Body of pancreas (tissue), 4 donors: Measurements from ENCODE around the gene CCDC91.

ENCODE experiments used
- CTCF ChIP-seq, 7 experiments: fragments of 450-650 bp in 4 of 7; fragments of 200-600 bp in 3 of 7; sonication (generic) in 3 of 7; IDR thresholded peaks; one replicate each; pipeline ENCODE4 v1.5.1; 2016 to 2019; ENCODE audit warnings: antibody characterized with exemption in 7 of 7
- POLR2A ChIP-seq, 3 donors: fragments of 450-650 bp; IDR thresholded peaks; one replicate each; pipeline ENCODE4 v1.6.1; 2016; ENCODE audit warnings: antibody characterized with exemption in 3 of 3, mild to moderate bottlenecking in 2 of 3

GRCh38 chr12:28383368-28383767 is 193.1 kb downstream of the CCDC91 start:
- TF ChIP-seq CTCF (IDR thresholded peaks at IDR 0.05) (no peak), POLR2A (IDR thresholded peaks at IDR 0.05) (no peak)
